ENCODE measurements around the gene KHDRBS1.

GRCh38 chr1:31976401-31976800, 37.3 kb upstream of the KHDRBS1 start:
- TF ChIP-seq POLR2A (IDR thresholded peaks at IDR 0.05; ENCODE audit: low read depth, low read length) (no peak), POLR2AphosphoS5 (IDR thresholded peaks at IDR 0.05; ENCODE audit: low read depth, low read length) (no peak), TAF1 (IDR thresholded peaks at IDR 0.05; ENCODE audit: borderline replicate concordance, low read depth, low read length) (no peak)
